Forelimb muscle (tissue), 1 donor: ENCODE measurements around the gene LIPE. TPM values are rescaled to one million over a fixed set of nuclear protein-coding genes. Genes with fewer than 3 reads are reported as not detected.

ENCODE experiments used
- DNase-seq: peaks from one replicate; pipeline ENCODE4 v3.0.0-alpha.2; 2013; ENCODE audit warnings: low read depth
- polyA plus RNA-seq: library from polyadenylated mRNA; unstranded; fragments of 120-200 nt; gene quantifications from one replicate; pipeline ENCODE4 v1.2.1, GENCODE V29; 2013; ENCODE audit not compliant: insufficient read length

Gene LIPE
- polyA plus RNA-seq, 1 donor: 11.1 TPM

DNA sequence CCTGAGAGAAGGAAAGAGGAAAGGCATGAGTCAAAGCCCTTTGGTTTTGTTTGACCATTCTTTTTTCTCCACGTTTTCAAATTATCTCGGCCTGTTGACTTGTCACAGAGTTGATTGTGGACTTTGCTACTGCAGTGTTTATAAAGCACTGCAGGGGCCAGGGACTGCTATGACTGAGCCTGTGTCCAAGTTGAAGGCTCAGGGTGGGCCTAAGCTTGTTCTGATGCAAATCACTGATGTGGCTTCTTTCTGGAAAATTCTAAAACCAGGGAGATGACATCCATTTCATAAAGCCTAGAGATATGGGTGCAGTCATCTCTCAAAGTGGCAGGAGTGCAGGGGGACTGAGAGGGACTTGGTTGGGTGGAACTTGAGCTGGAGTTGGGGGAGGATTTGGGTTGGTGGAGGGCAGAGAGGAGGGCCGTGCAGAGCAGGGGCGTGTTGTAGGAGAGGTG lies 16.8 kb upstream of the LIPE start:
- DNase-seq: no peak

DNA sequence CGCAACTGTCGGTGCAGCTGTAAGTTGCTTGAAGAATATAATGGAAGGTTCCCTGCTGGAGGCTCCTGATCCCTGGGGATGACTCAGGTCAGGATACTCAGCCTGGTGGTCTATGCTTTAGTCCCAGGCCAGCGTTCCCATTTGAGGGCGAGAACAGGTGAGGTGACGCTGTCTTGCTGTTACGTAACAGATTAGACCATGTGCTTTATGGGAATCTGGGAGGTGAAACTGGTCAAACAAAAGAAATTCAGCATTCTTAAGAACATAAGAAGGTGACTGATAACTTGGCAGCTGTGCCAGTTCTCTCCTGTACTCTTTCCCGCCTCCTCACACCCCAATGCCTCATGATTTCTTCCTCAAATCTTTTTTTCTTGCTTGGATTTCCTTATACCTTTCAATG lies 15.6 kb upstream of the LIPE start, which contains the start of gene CXCL17:
Gene CXCL17, minus strand, starts transcription at position 114 of the 400 bp plus-strand sequence. CDS start 114 bp downstream, outside the sequence.
- DNase-seq: no peak

DNA sequence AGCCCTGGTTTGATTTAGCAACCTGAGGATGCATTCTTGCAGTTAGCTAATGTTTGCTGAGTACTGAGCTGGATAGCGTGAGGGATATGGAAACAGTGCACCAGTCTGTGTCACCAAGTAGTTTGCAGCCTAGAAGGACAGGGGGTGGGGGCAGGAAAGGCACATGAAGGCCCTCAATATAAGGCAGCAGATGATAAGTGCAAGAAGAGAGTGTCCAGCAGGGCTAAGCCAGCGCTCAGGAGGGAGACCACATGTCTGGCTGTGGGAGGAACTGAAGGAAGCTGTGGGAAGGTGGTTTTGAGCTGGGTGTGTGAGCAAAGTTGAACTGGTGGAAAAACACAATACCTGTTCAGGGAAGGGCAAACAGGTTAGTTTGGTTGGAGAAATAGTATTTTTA lies 13.9 kb upstream of the LIPE start:
- no peak for DNase-seq

DNA sequence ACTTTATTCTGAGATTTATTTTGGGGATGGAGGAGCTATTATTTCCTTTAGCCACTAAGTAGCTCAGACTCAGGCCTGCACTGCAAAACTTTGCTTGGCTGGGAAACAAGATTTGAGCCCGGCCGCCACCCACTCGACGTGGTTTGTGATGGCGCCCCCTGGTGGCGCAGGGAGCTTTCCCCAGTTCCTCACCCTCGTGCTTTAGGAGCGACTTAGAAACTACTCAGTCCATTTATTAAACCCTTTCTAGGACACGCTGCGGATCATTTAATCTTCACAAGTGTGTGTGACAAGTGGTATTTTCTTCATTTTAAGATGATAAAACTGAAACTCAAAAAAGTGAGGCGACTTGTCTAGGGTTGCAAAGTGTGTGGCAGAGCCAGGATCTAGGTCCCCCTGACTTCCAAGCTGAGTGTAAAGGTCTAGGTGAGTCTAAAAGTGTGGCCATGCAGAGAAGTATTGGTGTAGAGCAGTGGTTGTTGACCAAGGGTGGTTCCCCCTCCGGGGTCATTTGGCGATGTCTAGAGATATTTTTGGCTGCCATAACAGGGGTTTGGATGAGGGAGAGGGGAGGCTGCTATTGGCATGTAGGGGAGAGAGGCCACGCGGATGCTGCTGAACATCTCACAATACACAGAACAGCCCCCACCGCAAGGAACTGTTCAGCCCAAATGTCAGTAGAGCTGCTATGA lies 13.3 kb upstream of the LIPE start:
- no peak for DNase-seq

DNA sequence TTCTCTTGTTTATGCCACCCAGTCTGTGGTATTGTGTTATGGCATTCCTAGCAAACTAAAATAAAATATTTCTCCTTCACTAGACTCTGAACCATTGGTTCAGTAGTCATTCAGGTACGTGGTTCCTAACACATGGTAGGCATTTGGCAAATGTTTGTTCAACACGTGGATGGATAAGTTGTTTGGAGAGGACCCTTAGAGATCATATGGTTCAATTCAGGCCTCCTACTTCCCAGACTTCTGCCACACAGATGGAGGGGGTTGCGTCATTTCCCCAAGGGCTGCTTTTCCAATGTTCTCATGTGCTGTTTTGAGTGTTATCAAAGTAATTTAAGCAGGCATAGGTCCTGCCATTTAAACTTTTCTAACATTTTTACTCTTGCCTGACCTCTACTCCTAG lies 8.8 kb upstream of the LIPE start:
- no peak for DNase-seq

DNA sequence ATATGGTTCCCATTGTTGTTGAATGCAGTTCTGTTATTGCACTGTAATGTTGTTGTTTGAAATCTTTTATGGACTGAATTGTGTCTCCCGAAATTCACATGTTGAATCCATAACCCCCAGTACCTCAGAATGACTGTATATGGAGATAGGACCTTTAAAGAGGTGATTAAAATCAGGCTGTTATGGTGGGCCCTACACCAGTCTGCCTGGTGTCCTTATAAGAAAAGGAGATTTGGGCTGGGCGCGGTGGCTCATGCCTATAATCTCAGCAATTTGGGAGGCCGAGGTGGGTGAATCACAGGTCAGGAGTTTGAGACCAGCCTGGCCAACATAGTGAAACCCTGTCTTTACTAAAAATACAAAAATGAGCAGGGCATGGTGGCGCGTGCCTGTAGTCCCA lies 8.1 kb upstream of the LIPE start:
- DNase-seq: no peak

DNA sequence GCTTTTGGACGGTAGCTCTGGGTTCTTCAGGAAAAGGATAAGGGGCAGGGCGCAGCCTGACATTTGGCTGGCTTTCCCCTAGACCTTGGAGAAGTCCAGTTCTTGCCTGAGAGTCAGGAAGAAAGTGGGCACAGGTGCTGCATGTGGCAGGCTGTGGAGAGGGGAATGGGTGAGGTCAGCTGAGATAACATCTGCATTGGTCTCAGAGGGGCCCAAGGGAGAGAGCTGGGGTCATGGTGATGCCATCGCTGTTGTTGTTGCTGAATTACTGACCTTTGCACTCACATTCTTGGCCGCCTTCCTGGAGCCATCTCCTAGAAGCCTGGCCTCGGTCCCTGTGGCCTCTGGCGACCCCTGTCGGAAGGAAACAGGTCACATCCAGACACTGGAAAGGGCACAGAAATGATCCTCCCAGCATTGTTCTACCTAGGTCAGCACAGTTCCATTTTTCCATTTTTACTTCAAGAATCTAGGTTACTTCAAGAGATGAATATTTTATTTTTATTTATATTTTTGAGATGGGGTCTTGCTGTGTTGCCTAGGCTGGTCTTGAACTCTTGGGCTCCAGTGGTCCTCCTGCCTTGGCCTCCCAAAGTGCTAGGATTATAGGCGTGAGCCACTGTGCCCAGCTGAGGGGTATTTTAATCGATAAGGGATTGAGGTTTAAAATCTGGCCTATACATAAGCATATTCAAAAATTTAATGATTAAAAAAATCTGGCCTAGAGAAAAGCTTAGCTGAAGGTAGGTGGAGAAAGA lies 6.5 kb upstream of the LIPE start:
- peak; percentile 17 for DNase-seq

DNA sequence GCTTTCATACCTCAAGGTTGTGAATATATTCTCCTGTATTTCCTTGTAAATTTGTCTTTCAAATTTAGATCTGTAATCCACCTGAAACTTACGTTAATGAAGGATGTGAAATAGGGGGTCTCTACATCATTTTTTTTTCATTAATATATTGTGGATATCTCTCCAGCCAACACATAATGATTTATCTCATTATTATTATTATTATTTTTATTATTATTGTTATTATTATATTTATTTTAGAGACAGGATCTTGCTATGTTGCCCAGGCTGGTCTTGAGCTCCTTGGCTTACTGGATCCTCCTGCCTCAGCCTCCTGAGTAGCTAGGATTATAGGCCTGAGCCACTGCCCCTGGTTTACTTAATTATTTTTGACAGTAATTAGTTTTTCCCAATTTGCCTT lies 4.3 kb upstream of the LIPE start:
- no peak for DNase-seq

DNA sequence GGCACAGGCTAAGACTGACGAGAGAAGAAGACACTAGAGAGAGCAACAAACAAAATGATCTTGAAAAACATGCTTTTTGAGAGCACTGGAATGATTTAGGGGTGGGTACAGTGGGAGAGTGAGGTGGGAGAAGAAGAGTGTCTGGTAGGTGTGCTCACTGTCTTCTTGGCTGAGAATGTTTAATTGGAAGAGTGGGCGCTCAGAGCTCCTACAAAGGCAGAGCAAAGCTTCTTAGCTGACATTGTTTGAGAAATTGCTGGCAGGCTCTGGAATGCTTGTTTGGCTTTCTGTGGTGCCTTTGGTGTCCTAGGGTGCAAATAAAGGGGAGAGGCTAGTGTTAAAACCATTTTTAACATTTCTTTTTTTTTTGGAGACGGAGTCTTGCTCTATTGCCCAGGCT lies 1.5 kb upstream of the LIPE start:
- no peak for DNase-seq

DNA sequence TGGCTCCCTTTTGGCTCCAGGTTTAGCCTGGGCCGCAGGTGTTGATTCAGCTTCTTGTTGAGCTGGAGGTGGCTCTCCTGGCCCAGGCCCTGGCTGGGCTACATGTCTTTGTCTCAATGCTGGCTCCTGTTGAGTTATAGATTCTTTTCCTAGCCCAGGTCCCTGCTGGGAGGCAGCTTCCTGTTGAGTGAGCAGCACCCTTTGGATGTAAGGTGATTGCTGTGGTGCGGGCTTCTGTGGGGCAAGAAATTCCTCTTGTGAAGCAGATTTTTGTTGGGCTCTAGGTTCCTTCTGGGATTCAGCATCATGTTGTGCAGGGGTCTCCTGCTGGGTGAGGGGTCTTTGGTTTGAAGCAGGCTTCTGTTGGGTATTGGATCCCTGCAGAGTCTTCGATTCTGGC lies 545 bp downstream of the LIPE start:
- no peak for DNase-seq

DNA sequence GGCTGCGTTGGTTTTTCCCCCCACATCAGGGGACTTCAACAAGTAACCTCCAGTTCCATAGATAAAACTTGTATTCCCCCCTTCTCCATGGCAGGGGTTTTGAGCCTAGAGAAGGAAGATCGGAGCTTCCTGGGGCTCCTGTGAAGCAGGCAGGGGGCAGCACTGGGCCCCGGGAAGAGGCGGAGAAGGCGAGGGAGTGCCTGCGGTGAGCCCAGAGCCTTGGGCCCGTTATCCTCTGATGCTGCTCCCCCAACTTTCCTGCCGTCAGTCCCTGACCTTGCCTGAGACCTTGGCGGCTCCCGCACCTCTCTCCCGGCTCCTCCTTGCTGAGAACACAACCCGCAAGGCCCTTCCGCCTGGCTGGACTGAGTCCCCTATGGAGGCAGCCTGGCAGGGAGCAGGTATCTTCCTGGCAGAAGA lies 2.5 kb downstream of the LIPE start:
- no peak for DNase-seq

DNA sequence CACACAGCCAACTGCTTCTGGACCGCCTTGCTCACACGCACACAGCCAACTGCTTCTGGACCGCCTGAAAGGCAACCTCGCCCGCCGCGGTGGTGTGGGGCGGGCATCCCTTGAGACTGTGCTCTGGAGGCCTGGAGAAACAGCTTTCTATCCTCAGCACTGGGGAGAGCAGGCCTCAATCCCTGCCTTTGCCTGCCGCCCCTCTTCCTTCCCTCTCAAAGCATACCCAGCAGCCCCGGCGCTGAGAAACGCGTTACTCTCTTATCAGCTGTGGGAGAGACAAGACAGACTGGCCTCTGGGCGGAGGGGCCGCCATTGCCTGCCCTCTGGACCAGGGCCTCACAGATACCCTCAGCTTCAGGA lies 2.9 kb downstream of the LIPE start:
- no peak for DNase-seq

DNA sequence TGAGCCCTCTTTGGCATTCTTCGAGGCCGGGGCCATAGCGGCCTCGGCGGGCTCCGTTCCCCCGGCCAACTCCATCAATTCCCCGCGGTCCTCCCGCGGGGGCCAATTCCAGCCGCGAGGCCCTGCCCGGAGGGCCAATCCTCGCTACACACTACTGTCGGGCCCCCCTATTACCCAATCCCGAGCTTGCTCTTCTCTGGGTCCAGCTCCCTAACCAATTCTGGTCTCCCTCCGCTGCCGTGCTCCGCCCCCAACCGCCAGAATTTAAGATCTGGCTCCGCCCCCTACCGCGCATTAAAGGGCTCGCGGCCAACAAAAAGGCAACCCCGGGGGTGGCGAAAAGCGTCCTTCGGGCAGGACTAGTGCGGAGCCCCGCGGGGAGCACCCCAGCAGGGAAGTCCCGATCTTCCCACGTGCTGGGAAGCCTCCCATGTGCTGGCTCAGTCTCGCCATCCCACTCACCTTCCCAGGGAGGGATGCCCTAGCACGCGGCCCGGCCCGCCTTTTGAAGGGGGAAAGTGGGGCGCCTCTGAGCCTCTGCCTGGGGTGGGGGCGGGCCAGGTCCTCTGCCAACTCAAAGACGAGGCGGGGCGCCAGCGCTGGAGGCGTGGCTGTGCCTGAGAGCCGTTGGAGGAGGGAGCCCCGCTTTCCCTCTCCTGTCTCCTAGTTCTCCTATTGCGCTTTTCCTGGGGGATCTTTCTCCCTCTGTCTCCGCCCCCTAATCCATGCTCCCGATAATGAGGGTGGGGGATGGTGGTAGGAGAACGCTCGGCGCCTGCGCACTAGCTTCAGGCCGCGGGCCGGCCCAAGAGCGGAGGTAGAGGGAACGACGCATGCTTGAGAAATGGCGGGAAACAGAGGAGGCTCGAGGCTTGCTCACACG lies 3.5 kb downstream of the LIPE start:
- peak; percentile 62 for DNase-seq

DNA sequence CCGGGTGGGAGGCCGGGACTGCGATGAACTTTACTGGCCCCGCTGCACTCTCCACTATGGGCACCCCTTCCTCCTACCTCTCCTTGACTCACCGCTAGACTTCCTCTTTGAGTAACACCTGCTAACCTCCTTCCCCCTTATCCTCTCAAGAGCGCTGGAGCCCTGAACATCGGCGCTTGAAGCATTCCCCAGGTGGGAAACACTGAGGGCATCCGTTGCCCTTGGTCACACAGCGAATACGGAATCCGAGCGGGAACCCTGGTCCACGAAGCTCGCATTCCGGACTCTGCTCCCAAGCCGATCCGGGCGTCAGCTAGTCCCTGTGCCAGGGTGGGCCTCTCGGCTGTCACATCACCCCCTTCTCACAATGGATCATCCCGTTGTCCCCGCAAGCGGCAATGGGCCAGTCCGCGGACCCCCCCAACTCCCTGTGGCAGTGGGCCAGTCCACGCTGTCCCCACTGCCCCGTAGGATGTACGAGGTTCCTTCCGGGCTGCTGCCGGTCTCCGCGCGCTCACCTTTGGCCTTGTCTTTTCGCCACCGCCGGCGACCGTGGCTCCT lies 4.2 kb downstream of the LIPE start:
- DNase-seq: no peak

DNA sequence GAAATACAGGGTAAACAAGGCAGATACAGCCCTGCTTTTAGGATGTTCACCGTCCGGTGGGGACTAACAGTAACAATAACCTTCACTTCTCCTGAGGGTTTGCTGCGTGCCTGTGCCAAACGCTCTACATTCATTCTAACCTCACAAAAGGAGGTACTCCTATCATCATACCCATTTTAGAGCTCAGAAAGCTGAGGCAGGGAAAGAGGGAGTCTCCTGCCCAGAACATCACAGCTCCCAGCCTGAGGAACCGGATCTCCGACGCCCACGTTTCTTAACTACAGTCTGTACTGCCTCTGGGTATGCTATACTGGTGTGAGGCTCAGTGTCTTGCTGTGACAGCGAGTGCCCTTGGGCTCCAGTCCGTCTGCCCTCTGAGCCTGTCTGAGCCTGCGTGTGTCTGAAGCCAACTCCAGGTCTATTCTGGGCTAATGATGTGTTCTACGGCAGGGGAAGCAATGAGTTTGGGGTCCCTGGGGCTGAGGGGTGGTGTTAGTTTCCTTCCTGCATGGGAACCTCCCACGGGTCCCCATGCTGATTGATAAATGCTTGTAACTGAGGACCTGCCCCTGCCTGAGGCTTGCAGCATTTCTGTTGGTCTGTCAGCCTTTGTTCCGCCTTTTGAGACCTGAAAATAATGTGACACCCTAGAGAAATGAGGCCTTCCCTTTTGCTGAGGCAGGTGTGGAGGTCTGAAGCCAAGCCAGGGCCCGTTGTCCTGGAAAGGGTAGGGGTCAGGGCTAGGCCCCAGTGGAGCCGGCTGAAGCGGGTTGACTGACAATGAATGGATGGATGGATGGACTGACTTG lies 4.9 kb downstream of the LIPE start:
- DNase-seq: no peak

DNA sequence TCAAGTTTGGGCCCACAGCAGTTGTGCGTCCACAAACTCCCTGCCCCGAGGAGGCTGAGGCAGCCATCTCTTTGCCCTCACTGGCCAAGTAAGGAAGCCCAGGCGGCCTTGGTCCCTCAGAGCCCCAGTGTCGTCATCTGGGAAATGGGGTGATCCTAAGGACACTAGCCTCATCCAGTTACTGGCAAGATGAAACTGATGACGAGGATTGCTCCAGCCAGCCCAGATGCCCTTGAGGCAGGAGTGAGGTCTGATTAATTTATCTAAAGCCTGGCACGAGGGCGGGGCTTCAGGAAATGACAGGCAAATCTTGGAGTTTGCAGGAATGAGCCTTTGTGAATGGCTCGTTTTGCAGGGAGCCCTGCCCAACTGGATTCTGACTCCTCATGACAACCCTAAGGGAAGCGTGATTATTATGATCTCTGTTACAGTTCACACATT lies 5.6 kb downstream of the LIPE start:
- DNase-seq: no peak

DNA sequence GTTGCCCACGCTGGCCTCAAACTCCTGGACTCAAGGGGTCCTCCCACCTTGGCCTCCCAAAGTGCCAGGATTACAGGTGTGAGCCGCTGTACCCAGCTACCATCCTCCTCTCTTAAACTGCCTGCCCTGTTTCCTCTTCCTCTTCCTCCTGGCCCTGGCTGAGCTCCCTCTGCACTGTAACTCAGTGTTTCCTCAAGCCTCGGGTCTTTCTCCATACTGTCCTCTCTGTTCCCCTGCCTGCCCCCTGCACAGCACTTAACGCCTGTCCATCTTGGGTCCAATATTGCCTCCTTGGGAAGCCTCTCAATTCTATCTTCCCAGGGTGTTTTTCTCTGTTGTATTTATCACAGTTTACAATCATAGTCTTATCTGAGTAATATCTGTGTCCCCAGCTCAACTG lies 6.1 kb downstream of the LIPE start:
- no peak for DNase-seq

DNA sequence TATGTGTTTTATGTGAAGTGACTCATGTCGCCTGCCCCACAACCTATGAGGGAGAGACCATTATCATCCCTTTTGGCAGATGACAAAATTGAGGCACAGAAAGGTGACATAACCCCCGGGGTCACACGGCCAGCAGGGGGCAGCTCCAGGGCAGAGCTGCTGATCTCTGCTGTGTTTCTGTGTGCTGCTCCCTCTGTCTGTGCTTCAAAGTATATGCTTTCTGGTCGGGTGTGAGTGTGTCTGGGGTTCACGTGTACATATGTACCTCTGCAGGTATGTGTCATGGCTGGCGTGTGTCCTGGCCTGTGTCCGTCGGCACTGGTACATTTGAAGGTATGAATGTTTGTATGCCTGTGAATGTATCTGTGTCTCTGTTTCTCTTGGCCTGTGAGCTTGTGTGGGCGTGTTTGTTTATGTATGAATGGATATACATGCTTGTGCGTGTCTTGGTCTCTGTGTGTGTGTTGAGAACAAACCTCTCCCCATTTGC lies 7.1 kb downstream of the LIPE start:
- DNase-seq: no peak

DNA sequence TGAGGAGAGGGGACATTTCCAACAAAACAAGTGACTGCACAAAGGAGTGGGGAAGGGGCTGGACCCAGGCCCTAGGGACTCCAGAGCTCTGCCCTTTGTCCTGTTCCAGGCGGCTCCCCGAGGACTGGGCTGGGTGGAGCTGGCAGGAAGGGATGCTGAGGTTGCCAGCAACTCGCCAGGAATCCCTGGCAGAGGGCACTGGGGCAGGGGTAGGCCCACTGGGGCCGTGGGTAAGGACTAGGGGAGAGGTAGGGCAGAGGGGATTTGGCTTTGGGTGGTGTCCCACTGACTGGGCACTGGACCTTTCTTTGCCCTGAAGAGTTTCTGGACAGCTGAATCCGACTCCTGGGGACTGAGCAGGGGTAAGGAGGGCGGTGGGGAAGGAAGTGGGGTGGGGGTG lies 7.9 kb downstream of the LIPE start:
- DNase-seq: no peak

DNA sequence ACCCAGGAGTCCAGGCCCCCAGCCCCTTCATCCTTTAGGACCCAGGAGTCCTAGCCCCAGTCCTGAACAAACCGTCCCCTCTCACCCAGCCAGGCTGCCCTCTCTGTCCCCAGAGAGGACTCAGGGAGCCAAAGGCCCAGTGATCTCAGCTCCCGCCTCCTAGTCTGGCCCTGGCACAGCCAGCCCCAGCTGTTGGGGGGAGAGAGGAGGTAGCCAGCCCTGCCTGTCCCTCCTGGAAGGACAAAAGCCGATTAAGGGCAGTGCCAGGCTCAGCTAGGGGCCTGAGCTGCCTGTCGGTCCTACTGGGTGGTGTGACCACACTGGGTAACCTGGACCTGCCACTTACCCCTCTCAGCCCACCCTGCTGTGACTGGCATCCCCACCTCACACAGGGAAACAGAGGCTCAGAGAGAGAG lies 14.5 kb downstream of the LIPE start:
- no peak for DNase-seq

DNA sequence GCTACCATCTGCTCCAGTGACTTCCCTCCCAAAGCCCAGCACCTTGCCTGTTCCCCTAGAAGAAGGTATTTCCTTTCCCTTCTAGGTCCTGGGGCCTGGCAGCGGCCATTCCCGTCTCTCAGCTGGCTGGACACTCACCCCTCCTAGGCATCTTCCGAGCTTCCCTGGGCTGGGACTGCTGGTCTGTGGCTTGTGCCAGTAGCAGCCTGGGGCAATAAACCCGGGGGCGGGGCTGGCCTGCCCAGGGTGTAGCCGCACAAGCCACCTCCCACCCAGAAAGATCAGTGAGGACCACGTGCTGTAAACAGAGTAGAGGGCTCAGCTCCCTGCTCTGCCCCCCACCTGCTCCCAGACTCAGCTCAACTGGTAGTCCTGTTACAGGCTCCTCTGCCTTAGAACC lies 15.0 kb downstream of the LIPE start:
- no peak for DNase-seq
